Colonic mucosa (tissue), 4 donors: ENCODE data around the gene PIEZO1. TPM values are rescaled to one million over a fixed set of nuclear protein-coding genes. Genes with fewer than 3 reads are reported as not detected.
A peak's percentile ranks its signal among the peaks of the same experiment; 100 is the strongest.

ENCODE experiments used
- DNase-seq: peaks from one replicate; pipeline ENCODE4 v3.0.0-alpha.2; 2020
- H3K27ac ChIP-seq: fragments of 200-600 bp; one replicate; pipeline ENCODE4 v1.8.0; 2021
- H3K27me3 ChIP-seq: fragments of 200-600 bp; one replicate; pipeline ENCODE4 v1.8.0; 2021
- H3K36me3 ChIP-seq: fragments of 200-600 bp; one replicate; pipeline ENCODE4 v1.8.0; 2021
- H3K4me1 ChIP-seq: fragments of 200-600 bp; one replicate; pipeline ENCODE4 v1.8.0; 2021; ENCODE audit warnings: mild to moderate bottlenecking
- H3K4me3 ChIP-seq: fragments of 200-600 bp; one replicate; pipeline ENCODE4 v1.8.0; 2021
- H3K9ac ChIP-seq, 2 donors: one replicate each; pipeline ENCODE4 v1.7.0; 2013; ENCODE audit warnings: control low read depth in 2 of 2, low read depth in 2 of 2, low read length in 2 of 2
- H3K9me3 ChIP-seq: fragments of 200-600 bp; one replicate; pipeline ENCODE4 v1.8.0; 2021
- intact Hi-C: fragments of 100-400 bp; cut with DNase I; formaldehyde crosslinking; loops from one replicate; pipeline ENCODE4 v1.14.1; 2022
- total RNA-seq, 2 donors: library from RNA; stranded (reverse); fragmentation: NEBNext Ultra II Directional in 1 of 2; extraction: Animal tissue kit (Norgen Biotek cat#: 25700) in 1 of 2; gene quantifications; one replicate each; pipeline ENCODE4 v1.2.1, GENCODE V29; 2021
- TF ChIP-seq, protein P1 (sequence below): fragments of 200-600 bp; IDR thresholded peaks from one replicate; pipeline ENCODE4 v1.8.0; 2022; ENCODE audit warnings: antibody characterized with exemption, mild to moderate bottlenecking
- donor health status: healthy.
- donor health status: DM: no; HTN: no; CAD: no.
- donor health status: DM: no; HTN: no; CAD: no.

PIEZO1 gene
- total RNA-seq, 2 donors from 2014 or later, result 104 to 118 TPM

DNA sequence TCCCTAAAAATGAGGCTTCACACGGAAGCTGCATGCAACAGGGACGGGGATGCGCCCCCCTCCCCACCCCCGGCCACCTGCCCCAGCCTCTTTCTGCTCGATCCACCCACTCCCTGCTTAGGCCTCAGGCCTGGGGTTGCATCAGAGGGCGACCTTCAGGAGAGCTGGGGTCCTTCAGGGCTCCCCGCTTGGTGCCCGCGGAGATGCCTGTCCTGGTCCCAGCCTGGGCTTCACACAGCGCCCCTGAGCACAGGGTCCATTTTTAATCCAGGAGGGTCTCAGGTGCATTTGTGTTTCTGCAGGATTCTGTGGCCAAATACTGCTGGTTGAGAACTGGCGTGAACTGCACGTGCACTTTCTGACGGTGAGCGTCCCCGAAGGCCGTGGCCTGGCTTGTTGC lies 34.1 kb upstream of the PIEZO1 start:
- no peak overlapping the region for H3K27ac ChIP-seq
- no peak for DNase-seq
- no peaks in the 10 kb centered on the region for H3K4me1 ChIP-seq
- no peak overlapping the region for H3K9ac ChIP-seq
- H3K36me3 ChIP-seq, result no peaks in the 10 kb centered on the region
- TF ChIP-seq, protein P1, sequence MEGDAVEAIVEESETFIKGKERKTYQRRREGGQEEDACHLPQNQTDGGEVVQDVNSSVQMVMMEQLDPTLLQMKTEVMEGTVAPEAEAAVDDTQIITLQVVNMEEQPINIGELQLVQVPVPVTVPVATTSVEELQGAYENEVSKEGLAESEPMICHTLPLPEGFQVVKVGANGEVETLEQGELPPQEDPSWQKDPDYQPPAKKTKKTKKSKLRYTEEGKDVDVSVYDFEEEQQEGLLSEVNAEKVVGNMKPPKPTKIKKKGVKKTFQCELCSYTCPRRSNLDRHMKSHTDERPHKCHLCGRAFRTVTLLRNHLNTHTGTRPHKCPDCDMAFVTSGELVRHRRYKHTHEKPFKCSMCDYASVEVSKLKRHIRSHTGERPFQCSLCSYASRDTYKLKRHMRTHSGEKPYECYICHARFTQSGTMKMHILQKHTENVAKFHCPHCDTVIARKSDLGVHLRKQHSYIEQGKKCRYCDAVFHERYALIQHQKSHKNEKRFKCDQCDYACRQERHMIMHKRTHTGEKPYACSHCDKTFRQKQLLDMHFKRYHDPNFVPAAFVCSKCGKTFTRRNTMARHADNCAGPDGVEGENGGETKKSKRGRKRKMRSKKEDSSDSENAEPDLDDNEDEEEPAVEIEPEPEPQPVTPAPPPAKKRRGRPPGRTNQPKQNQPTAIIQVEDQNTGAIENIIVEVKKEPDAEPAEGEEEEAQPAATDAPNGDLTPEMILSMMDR, result no peak
- intact Hi-C loops, result no loop called here
- no peaks in the 10 kb centered on the region for H3K27me3 ChIP-seq
- H3K9me3 ChIP-seq, result no peaks in the 10 kb centered on the region
- H3K4me3 ChIP-seq, result no peak overlapping the region

DNA sequence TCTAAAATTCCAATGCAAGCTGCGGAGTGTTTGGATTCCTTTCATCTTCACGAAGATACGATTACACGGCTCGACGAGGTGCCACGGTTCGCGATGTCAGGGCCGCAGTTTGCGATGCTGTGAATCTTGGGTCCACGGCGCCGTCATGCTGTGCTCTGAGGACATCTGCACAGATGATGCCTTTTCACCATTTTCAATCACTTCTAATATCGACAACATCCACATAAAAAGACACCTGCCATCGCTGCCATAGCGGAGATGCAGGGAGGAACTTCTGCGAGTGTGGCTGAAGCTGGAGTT lies 33.5 kb upstream of the PIEZO1 start:
- no peaks in the 10 kb centered on the region for H3K36me3 ChIP-seq
- TF ChIP-seq, protein P1, result no peak
- H3K9me3 ChIP-seq, result no peaks in the 10 kb centered on the region
- H3K27ac ChIP-seq, result no peak overlapping the region
- no peak overlapping the region for H3K4me3 ChIP-seq
- no peaks in the 10 kb centered on the region for H3K4me1 ChIP-seq
- H3K27me3 ChIP-seq, result no peaks in the 10 kb centered on the region
- H3K9ac ChIP-seq, result no peak overlapping the region
- intact Hi-C loops, result no loop called here
- no peak for DNase-seq

DNA sequence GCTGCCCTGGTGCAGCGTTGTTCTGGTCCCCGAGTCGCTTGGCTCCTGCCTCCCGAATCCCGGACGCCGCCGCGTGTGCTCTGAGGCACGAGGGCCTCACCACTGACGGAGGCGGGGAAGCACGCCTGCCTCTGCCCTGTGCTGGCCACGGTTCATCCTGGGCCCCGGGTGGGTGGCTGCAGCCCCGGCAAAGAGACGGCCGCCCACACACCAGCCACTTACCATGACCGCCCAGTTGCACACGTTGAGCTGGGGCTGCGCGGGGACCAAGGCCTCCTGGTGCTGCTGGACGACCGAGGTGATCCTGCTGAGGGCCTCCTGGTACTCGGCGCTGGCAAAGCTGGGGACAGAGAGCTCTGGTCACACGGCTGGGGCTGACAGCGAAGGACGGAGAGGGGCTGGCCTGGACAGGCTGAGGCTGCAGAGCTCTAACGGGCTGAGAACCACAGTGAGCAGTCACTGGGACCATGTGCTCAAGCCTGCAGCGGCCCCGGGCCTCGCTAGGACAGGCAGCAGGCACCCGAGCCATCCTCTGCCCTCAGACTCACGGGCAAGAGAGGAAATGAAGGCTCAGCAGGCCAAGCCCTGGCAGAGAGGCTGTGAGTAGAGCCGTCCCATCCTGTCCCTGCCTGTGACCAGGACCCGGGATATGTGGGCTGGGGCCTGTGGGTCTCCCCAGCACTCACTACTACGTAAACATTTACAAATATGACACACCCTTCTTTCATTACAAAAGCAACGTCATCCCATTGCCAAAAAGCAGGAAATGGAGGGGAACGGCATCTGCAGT lies 33.0 kb upstream of the PIEZO1 start:
- Histone ChIP-seq H3K4me1 (no peaks in the 10 kb centered on the region), H3K4me3 (no peak overlapping the region), H3K9me3 (no peaks in the 10 kb centered on the region), H3K36me3 (no peaks in the 10 kb centered on the region), H3K27ac (no peak overlapping the region), H3K27me3 (no peaks in the 10 kb centered on the region), H3K9ac (no peak overlapping the region)
- intact Hi-C loops, result no loop called here
- TF ChIP-seq, protein P1, result no peak
- no peak for DNase-seq

DNA sequence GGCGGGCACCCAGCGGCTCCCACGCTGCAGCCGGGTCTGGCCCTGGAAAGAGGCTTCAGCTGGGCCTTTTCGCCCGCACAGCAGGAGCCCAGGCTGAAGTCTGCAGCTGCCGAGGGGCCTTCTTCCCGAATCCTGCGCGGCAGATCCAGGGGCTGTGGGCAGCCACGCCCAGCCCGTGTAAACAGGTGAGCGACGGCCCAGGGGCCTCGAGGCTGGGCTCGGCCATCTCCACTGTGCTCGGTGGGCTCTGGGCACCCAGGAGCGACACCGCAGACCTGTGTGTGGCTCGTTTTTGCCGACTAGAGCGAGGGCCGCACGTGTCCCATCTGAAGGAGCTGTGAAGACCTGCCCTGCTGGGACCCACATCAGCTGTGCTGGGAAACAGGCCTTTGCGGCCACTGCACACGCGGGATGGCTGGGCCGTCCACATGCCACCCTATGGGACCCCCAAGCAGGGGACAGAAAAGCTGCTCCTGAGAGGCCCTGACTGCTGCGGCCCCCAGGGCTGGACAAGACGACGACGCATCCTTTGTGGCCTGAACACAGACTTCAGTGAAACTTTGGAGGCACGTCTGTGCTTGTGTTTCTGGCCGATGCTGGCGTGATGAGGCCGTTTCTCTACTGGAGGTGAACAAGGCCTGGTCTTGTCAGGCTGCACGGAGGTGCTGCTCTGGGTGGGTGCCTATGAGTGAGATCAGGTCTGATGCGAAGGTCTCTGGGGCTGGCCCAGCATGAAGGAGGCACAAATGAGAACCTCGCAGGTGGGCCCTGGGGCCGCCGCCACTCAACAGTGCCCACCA lies 31.9 kb upstream of the PIEZO1 start:
- TF ChIP-seq, protein P1, result no peak
- Histone ChIP-seq H3K9me3 (no peaks in the 10 kb centered on the region), H3K27me3 (no peaks in the 10 kb centered on the region), H3K9ac (no peak overlapping the region), H3K27ac (no peak overlapping the region), H3K36me3 (no peaks in the 10 kb centered on the region), H3K4me3 (no peak overlapping the region), H3K4me1 (no peaks in the 10 kb centered on the region)
- intact Hi-C loops, result no loop called here
- no peak for DNase-seq

DNA sequence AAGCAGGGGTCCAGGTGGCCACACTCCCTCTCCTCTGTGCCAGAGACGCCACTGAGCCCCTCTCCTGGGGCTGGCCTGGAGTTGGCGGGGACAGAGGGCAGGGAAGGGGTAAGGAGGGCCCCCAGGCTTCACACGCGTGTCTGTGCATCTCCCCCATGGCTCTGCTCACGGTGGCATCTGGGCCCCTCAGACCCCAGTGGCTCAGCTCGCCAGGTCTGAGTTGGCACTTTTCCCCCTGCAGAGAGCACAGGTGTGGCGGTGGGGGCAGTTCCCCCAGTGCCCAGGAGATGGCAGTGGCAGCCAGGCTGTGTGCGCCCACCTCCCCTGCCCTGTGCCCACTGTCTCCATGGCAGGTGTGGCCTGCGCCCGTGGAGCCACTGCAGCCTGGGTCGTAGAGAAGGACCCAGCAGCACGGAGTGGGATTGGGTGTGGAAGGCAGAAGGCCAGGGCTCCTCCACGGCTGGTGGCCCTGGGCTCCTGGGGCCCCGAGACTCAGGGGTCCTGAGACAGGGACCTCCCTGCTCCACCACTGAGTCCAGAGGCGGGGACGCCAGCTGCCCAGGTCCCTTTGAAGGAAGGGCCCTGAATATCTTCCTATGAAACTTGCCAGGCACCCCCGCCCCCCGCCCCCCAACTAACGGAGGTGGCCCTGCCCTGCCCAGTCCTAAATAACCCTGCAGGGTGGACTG lies 31.0 kb upstream of the PIEZO1 start:
- Histone ChIP-seq H3K9ac (no peak overlapping the region), H3K36me3 (no peaks in the 10 kb centered on the region), H3K9me3 (no peaks in the 10 kb centered on the region), H3K4me1 (no peaks in the 10 kb centered on the region), H3K27me3 (no peaks in the 10 kb centered on the region), H3K4me3 (no peak overlapping the region), H3K27ac (no peak overlapping the region)
- peak; percentile 62 for DNase-seq
- TF ChIP-seq, protein P1, result peak; percentile 77
- intact Hi-C loops, result loop anchor here (2.0 kb wide), 1 partner anchor 353 kb away; no protein-coding TSS in a partner anchor
